Common myeloid progenitor, CD34-positive (primary cell): ENCODE measurements around the gene SCAP.
A peak's percentile ranks its signal among the peaks of the same experiment; 100 is the strongest.

Experiments
- CTCF ChIA-PET: fragments of 350-600 bp; sonication (Branson Sonifier 250); formaldehyde crosslinking; loops from one replicate; lab custom pipeline; 2021; ENCODE audit warnings: antibody characterized with exemption; lab: Charles Lee
- POLR2A ChIA-PET: fragments of 350-600 bp; sonication (Branson Sonifier 250); formaldehyde crosslinking; loops from one replicate; lab custom pipeline; 2021; ENCODE audit warnings: antibody characterized with exemption; lab: Charles Lee
- DNase-seq, 3 donors: peaks; one replicate each; pipeline versions ENCODE4 v3.0.0 to v3.0.0-alpha.2; 2013
- H3K27ac ChIP-seq, 2 experiments: 1 replicate in 1 of 2; 2 replicates in 1 of 2; pipeline ENCODE4 v1.7.0; 2013; ENCODE audit warnings: inconsistent platforms in 2 of 2, low read length in 2 of 2, mild to moderate bottlenecking in 2 of 2, low read depth in 1 of 2, moderate library complexity in 1 of 2; ENCODE audit not compliant: severe bottlenecking in 2 of 2, insufficient read depth in 1 of 2, poor library complexity in 1 of 2
- H3K27me3 ChIP-seq, 5 experiments: replicated peaks in 2 of 5; 1 replicate in 3 of 5; 2 replicates in 2 of 5; pipeline versions ENCODE4 v1.6.1 to v1.7.0; 2013; ENCODE audit warnings: low read length in 4 of 5, mild to moderate bottlenecking in 2 of 5, moderate library complexity in 2 of 5, inconsistent platforms in 1 of 5; ENCODE audit not compliant: insufficient read depth in 5 of 5, control insufficient read depth in 4 of 5
- H3K36me3 ChIP-seq, 4 experiments: 1 replicate in 2 of 4; 2 replicates in 2 of 4; pipeline versions ENCODE4 v1.6.1 to v1.7.0; 2013; ENCODE audit warnings: low read length in 3 of 4, control low read depth in 1 of 4, mild to moderate bottlenecking in 1 of 4; ENCODE audit not compliant: control insufficient read depth in 4 of 4, insufficient read depth in 4 of 4
- H3K4me1 ChIP-seq, 4 experiments: 1 replicate in 3 of 4; 2 replicates in 1 of 4; pipeline versions ENCODE4 v1.6.1 to v1.7.1; 2013; ENCODE audit warnings: low read length in 3 of 4, mild to moderate bottlenecking in 3 of 4, control low read depth in 1 of 4, inconsistent platforms in 1 of 4, moderate library complexity in 1 of 4; ENCODE audit not compliant: control insufficient read depth in 4 of 4, insufficient read depth in 4 of 4; ENCODE audit errors: control extremely low read depth in 1 of 4
- H3K4me3 ChIP-seq, 7 experiments: 1 replicate in 4 of 7; 2 replicates in 3 of 7; pipeline versions ENCODE4 v1.5.1 to v1.7.0; 2013; ENCODE audit warnings: mild to moderate bottlenecking in 7 of 7, low read length in 6 of 7, moderate library complexity in 6 of 7, inconsistent platforms in 2 of 7, low read depth in 2 of 7, control low read depth in 1 of 7; ENCODE audit not compliant: insufficient read depth in 4 of 7, control insufficient read depth in 1 of 7; ENCODE audit errors: extremely low read depth in 1 of 7
- H3K9me3 ChIP-seq, 5 experiments: 1 replicate in 4 of 5; 2 replicates in 1 of 5; pipeline versions ENCODE4 v1.6.1 to v1.7.1; 2013; ENCODE audit warnings: low read length in 4 of 5, mild to moderate bottlenecking in 2 of 5, inconsistent platforms in 1 of 5, low read depth in 1 of 5, moderate library complexity in 1 of 5; ENCODE audit not compliant: control insufficient read depth in 4 of 5, insufficient read depth in 2 of 5; ENCODE audit errors: control extremely low read depth in 1 of 5
- WGBS: methylation state at CpG from one replicate; pipeline ENCODE4 v1.1.5; 2013; ENCODE audit not compliant: insufficient coverage; 5-methylcytosine and 5-hydroxymethylcytosine counted together

Gene SCAP

GRCh38 chr3:47422743-47423142, 53.0 kb downstream of the SCAP start:
- DNase-seq, result no peak
- Histone ChIP-seq H3K27me3 (no peaks in the 10 kb centered on the region), H3K36me3 (peaks cover 3 to 81% (median 47%) of the 10 kb centered on the region in 4 experiments), H3K27ac (peak overlapping the region in 1 of 2 experiments; percentile 20), H3K4me3 (no peak overlapping the region), H3K4me1 (peaks cover 0 to 18% (median 8%) of the 10 kb centered on the region in 4 experiments), H3K9me3 (no peaks in the 10 kb centered on the region)
- ChIA-PET CTCF (interaction anchor here (0.8 to 6.3 kb wide), 7 partner anchors 10 to 98 kb away, joined by 4 to 63 read pairs (median 6); partner anchors contain the start of genes ELP6 and SCAP), POLR2A (no interaction called here)
- WGBS, result 97% methylated on average over 7 of the region's 9 CpGs

GRCh38 chr3:47421741-47422649, 53.7 kb downstream of the SCAP start:
- POLR2A ChIA-PET, result no interaction called here
- no peaks in the 10 kb centered on the region for H3K27me3 ChIP-seq
- no peaks in the 10 kb centered on the region for H3K9me3 ChIP-seq
- peaks cover 3 to 80% (median 42%) of the 10 kb centered on the region in 4 experiments for H3K36me3 ChIP-seq
- peak overlapping the region in 1 of 7 experiments; percentile 26 for H3K4me3 ChIP-seq
- CTCF ChIA-PET, result interaction anchor here (0.6 to 6.3 kb wide), 30 partner anchors 9 to 576 kb away, joined by 3 to 63 read pairs (median 5); partner anchors contain the start of genes DHX30, ELP6 and SCAP
- peaks cover 0 to 18% (median 8%) of the 10 kb centered on the region in 4 experiments for H3K4me1 ChIP-seq
- WGBS, result 89% methylated on average over 11 of the region's 13 CpGs
- peak; percentile 43 to 54 (median 48) for DNase-seq
- peak overlapping the region; percentile 40 to 69 for H3K27ac ChIP-seq

- ChIA-PET CTCF (interaction anchor here (0.6 to 6.3 kb wide), 34 partner anchors 8 to 1175 kb away, joined by 3 to 63 read pairs (median 5); partner anchors contain the start of genes DHX30, ELP6 and SCAP), POLR2A (no interaction called here)
- peaks cover 3 to 80% (median 42%) of the 10 kb centered on the region in 4 experiments for H3K36me3 ChIP-seq
- DNase-seq, result peak; percentile 92 to 95 (median 93)
- peak overlapping the region in 3 of 7 experiments; percentile 26 to 40 (median 35) for H3K4me3 ChIP-seq
- WGBS, result 78% methylated on average over 24 of the region's 29 CpGs
- peak overlapping the region; percentile 40 to 69 for H3K27ac ChIP-seq
- H3K27me3 ChIP-seq, result no peaks in the 10 kb centered on the region
- H3K4me1 ChIP-seq, result peaks cover 0 to 18% (median 8%) of the 10 kb centered on the region in 4 experiments
- H3K9me3 ChIP-seq, result no peaks in the 10 kb centered on the region
Observed at GRCh38 chr3:47420511-47421484, 54.9 kb downstream of the SCAP start.

GRCh38 chr3:47420044-47420430, 55.7 kb downstream of the SCAP start:
- 100% methylated on average over 3 of the region's 5 CpGs for WGBS
- POLR2A ChIA-PET, result no interaction called here
- H3K36me3 ChIP-seq, result peaks cover 3 to 80% (median 45%) of the 10 kb centered on the region in 4 experiments

GRCh38 chr3:47419083-47420043, 56.4 kb downstream of the SCAP start:
- 94% methylated on average over 15 of the region's 17 CpGs for WGBS
- ChIA-PET CTCF (interaction anchor here (0.7 to 6.3 kb wide), 5 partner anchors 58 to 399 kb away, joined by 3 to 63 read pairs (median 7); partner anchors contain the start of gene SCAP), POLR2A (no interaction called here)
- DNase-seq, result no peak
- Histone ChIP-seq H3K27me3 (no peaks in the 10 kb centered on the region), H3K4me3 (no peak overlapping the region), H3K4me1 (peaks cover 0 to 18% (median 8%) of the 10 kb centered on the region in 4 experiments), H3K36me3 (peaks cover 3 to 80% (median 47%) of the 10 kb centered on the region in 4 experiments), H3K9me3 (no peaks in the 10 kb centered on the region), H3K27ac (no peak overlapping the region)

More at GRCh38 chr3:47420044-47420430, 55.7 kb downstream of the SCAP start:
- Histone ChIP-seq H3K9me3 (no peaks in the 10 kb centered on the region), H3K4me1 (peaks cover 0 to 18% (median 8%) of the 10 kb centered on the region in 4 experiments), H3K27me3 (no peaks in the 10 kb centered on the region), H3K4me3 (no peak overlapping the region), H3K27ac (no peak overlapping the region)
- no peak for DNase-seq
- CTCF ChIA-PET, result interaction anchor here (0.7 to 6.3 kb wide), 8 partner anchors 18 to 399 kb away, joined by 3 to 63 read pairs (median 5); partner anchors contain the start of gene SCAP
